HG02970 (cell line): ENCODE measurements around the gene RANBP1.

ENCODE experiments used
- ATAC-seq: cut with Tn5 transposase; IDR thresholded peaks from one replicate; pipeline ENCODE4 v1.9.1; 2021; ENCODE audit warnings: mild to moderate bottlenecking, moderate library complexity, moderate number of reproducible peaks; ENCODE audit not compliant: unreplicated experiment, low FRiP score

RANBP1 gene

GRCh38 chr22:20118300-20119020, 2.6 kb downstream of the RANBP1 start:
- no peak for ATAC-seq

GRCh38 chr22:20121856-20122415, 6.0 kb downstream of the RANBP1 start:
- no peak for ATAC-seq

GRCh38 chr22:20123366-20124082, 7.6 kb downstream of the RANBP1 start:
- no peak for ATAC-seq

GRCh38 chr22:20124083-20124787, 8.3 kb downstream of the RANBP1 start:
- ATAC-seq = no peak

GRCh38 chr22:20125201-20126174, 9.6 kb downstream of the RANBP1 start:
- no peak for ATAC-seq

GRCh38 chr22:20126284-20127029, 10.6 kb downstream of the RANBP1 start:
- no peak for ATAC-seq

- no peak for ATAC-seq
Measured at GRCh38 chr22:20127318-20127868, 11.5 kb downstream of the RANBP1 start.

- no peak for ATAC-seq
Measured at GRCh38 chr22:20127869-20128618, 12.1 kb downstream of the RANBP1 start.

- ATAC-seq = no peak
Measured at GRCh38 chr22:20128619-20128901, 12.7 kb downstream of the RANBP1 start.

GRCh38 chr22:20128902-20129746, 13.2 kb downstream of the RANBP1 start:
- ATAC-seq = no peak

- ATAC-seq = no peak
Measured at GRCh38 chr22:20129747-20130014, 13.8 kb downstream of the RANBP1 start.

- ATAC-seq = no peak
Measured at GRCh38 chr22:20130319-20130718, 14.4 kb downstream of the RANBP1 start.

GRCh38 chr22:20130731-20131596, 15.1 kb downstream of the RANBP1 start:
- ATAC-seq = peak; percentile 38

GRCh38 chr22:20131597-20131858, 15.6 kb downstream of the RANBP1 start, which contains the start of gene ZDHHC8:
Gene ZDHHC8, plus strand, starts transcription at chr22:20131804. Its CDS starts 144 bp downstream, at chr22:20131948.
- peak; percentile 28 for ATAC-seq

GRCh38 chr22:20131859-20132685, 16.2 kb downstream of the RANBP1 start:
- ATAC-seq = no peak

GRCh38 chr22:20132686-20133246, 16.9 kb downstream of the RANBP1 start:
- no peak for ATAC-seq
